DMS 273 (cell line): ENCODE data around the gene ATP2B1.

Experiments
- DNase-seq: peaks from one replicate; lab custom pipeline; 2025; ENCODE audit not compliant: unreplicated experiment; lab: John Stamatoyannopoulos, UW

The ATP2B1 gene

DNA sequence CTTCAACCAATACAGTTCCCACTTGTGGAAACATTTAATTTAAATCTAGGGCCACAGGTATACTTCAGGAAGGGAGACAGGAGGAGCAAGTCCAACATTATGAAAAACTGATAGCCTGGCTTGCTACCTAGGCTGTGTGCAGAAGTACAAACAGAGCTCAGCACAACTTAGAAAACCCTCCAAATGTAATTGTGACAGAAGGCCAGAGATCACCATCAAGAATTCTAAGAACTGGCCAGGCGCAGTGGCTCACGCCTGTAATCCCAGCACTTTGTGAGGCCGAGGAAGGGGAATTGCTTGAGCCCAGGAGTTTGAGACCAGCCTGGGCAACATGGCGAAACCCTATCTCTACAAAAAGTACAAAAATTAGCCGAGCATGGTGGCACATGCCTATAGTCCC, 14.1 kb downstream of the ATP2B1 start:
- no peak for DNase-seq

GRCh38 chr12:89693639-89694202, 14.9 kb downstream of the ATP2B1 start:
- DNase-seq = no peak

DNA sequence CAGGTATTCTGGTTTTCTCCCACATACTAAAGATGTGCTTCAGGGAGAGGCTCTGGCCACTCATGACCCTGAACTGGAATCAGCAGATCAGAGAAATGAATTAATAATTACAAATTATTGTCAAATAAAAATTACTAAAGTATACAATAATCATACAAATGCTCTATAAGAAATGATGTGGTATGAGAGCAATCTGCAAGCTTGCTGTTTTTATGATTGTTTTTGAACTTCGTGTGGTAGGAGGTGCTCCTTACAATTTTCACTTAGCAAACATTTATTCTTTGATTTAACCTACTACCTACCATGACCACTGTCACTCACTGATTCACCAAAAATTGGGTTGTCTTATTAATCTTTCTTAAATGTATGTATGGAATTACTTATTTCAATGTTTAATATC, 16.2 kb downstream of the ATP2B1 start:
- DNase-seq = no peak

DNA sequence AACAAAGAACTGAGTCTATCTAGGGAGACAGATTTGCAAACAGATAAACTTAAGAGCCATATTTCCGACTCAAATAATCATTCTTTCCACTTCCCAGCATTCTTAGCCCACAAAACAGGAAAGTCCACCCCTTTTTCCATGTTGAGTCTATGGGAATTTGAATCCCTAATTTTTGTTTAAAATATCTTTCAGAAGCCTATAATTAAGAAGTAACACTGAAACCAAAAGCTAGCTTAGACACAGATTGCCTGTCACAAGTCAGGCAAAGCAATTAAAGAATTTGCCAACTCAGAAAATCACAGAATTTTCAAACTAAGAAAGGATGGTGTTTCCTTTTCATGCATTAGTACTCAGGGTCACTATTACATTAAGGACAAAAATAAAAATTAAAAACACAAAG, 17.0 kb downstream of the ATP2B1 start:
- no peak for DNase-seq

DNA sequence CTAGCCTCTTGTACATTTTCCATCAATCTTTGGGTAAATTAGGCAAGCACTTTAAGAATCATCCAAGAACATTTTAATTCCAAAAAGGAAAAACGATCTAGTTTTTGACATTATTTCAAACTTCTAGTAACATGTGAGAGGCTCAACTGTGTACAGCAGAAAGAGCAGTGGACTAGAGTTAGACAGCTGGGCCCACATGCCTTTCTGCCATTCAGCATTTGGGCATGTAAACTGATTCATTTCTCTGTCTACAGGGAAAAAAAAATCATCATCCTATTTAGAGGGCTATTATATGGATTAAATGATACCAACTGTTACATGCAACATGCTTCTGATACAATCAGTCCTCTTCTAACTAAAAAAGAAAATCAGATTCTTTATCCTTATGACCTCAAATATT, 17.7 kb downstream of the ATP2B1 start:
- DNase-seq = peak; percentile 23

- DNase-seq = peak; percentile 15
These were observed 19.3 kb downstream of the ATP2B1 start for GRCh38 chr12:89689306-89689705.

DNA sequence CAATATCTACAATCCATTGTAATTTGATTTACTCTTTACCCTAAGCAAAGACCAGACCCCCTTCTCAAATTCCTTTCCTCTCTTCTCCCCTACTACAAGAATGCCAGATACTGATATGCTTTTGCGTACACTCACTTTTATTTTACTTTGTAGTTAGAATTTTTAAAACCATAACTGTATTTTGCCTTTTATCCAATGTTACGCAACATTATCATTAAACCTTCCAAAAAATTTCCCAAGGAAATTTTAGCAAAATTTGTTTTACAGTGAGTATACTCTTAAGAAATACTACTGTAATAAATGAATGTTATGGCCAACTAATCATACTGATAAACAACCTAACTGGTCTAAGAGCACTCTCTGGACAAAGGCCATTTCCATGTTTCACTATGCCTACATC, 22.3 kb downstream of the ATP2B1 start:
- no peak for DNase-seq

DNA sequence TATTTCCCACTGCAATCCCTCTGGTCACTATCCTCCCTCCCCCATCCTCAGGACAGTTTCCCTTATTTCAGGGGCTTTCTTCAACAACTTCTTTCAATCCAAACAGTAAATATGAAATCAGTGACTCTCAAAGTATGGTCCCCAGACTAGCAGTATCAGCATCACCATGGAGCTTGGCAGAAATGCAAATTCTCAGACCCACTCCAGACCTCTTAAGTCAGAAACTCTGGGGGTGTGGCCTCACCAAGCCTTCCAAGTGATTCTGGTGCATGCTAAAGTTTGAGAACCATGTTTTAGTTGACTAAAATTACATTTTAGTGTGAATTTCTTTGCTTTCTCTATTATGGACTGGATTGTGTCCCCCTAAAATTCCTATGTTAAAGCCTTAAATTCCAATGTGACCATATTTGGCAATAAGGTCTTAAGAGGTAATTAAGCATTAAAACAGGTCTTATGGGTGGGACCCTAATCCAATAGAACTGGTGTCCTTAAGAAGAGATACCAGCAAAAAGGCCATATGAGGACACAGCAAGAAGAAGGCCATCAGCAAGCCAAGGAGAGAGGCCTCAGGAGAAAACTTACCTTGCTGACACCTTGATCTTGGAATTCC, 23.2 kb downstream of the ATP2B1 start:
- DNase-seq = no peak

DNA sequence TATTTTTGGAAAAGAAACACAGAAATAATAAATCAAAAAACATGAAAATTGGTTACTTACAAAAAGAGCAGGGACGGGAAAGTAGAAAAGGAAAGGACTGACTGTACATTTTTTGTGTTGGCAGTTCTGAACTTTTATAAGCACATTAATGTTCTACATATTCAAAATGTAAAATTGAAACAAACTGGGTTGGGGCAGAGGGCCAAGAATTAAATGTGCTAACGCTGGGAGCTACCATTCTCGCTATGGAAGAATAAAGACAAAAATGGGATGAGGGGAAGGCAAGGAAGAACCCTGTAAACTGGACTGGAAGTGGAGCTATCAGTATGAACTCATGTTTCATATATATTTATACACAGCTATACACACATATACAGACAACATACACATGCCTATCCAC, 24.5 kb downstream of the ATP2B1 start:
- no peak for DNase-seq

- no peak for DNase-seq
These were observed 26.4 kb downstream of the ATP2B1 start for GRCh38 chr12:89682284-89682683.

GRCh38 chr12:89680409-89680808, 28.2 kb downstream of the ATP2B1 start:
- DNase-seq = no peak

DNA sequence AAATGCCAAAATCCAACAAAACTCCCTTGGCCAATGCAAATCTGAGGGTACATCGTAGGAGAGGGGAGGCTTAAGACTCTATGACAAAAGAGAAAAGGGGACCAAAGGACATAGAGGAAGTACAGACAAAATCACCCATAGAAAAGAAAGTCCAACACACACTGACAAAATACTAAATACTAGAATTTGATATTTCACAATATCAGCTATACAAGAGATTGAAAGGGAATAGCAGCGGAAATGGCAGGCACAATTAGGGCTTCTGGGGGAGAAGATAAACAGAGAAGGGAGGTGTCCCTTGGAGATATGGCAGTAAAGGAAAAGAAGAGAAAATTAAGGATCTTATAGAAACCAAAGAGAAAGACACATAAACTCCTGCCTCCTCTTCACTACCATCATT, 29.0 kb downstream of the ATP2B1 start:
- no peak for DNase-seq

DNA sequence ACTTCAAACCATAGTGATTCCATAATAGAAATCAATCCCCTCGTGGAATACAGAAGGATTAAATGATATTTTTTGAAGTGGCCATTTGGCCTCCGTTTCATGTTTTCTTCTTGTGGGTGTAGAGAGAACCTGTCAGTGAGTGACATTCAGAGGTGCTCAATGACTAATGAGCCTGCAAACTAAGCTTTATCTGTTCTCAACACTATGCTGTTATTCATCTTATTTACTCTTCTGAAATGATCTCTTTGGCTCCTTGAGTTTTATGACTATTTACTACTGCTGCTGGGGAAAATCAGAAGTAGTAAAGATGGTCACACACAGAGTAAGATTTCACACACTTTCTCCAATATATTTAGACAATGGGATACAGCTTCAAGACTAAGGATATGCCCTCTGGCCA, 30.4 kb downstream of the ATP2B1 start:
- no peak for DNase-seq

DNA sequence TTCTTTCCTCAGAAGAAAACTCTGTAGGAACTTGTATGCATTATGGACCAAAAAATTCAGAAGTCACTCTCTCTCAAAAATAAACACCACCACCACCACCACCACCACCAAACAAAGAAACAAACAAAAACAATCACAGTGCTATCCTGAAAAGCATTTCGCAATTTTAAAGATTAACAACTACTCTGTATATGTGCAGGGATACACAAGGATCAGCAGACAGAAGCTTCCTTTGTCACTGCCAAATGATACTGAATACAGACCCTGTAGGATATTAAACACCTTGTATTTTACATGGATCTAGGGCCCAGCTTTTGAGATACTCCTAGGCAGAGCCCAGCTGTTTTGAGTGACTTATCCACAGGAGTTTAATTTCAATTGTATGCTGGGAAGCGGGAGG, 31.7 kb downstream of the ATP2B1 start:
- DNase-seq = no peak

DNA sequence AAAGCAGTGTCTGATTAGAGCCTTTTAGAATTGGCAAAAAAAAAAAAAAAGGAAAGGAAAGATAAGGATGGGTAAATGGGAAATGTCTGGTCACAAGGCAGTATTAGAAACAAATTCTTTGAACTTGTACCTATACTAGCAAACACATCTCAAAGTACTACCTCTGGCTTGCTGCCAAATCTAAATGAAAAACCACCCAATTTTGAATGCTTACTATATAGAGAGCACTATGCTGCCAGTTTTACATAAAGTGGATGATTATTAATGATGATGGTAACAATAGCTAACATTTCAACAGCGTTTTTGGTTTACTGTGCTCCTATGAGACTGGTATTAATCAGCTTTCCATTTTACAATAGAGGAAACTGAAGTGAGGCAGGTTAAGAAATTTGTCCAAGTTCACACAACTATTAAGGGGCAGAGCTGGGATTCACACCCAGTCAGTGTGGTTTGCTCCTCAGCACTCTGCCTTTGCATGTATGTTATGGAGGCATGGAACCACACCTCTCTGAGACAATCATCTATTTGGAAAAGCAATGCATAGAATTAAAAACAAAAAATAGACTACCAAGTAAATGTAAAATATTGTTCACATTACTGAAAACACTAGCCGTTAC, 34.2 kb downstream of the ATP2B1 start:
- no peak for DNase-seq

- no peak for DNase-seq
These were observed 35.0 kb downstream of the ATP2B1 start for GRCh38 chr12:89673603-89674002.

GRCh38 chr12:89672589-89672979, 36.1 kb downstream of the ATP2B1 start:
- DNase-seq = no peak

DNA sequence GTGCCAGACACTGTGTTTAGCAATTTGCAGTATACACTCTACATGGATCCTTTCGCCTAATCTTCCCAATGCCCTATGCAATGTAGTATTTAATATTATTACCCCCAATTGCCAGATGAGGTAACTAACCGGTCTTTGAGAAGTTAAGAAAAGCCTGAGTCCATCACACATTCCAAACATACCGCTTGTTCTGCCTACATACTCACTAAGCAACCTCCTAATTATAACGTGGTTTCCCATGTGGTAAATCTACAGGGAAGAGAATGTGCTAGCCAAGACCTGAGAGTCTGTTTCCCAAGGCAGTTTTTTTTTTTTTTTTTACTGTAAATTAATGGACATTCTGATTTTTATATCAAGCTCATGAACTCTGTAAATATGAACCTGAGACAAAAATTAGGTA, 37.2 kb downstream of the ATP2B1 start:
- DNase-seq = no peak

GRCh38 chr12:89669197-89669596, 39.4 kb downstream of the ATP2B1 start:
- no peak for DNase-seq

GRCh38 chr12:89665556-89665955, 43.1 kb downstream of the ATP2B1 start:
- DNase-seq = no peak

- DNase-seq = no peak
These were observed 44.2 kb downstream of the ATP2B1 start for GRCh38 chr12:89664441-89664840.

GRCh38 chr12:89663577-89664357, 44.9 kb downstream of the ATP2B1 start:
- DNase-seq = peak; percentile 5
